Type B pancreatic cell (in vitro differentiated cells): Measurements from ENCODE around the gene MAP7D1. TPM values are rescaled to one million over a fixed set of nuclear protein-coding genes. Genes with fewer than 3 reads are reported as not detected.
"Not testable (repeated sequence)": the region's sequence is repeated elsewhere in the genome, so short reads cannot be mapped to it uniquely, and the experiment has no call there.

Experiments
- DNase-seq: peaks from one replicate; pipeline ENCODE4 v3.0.0; 2021; ENCODE audit warnings: mixed read lengths; ENCODE audit not compliant: unreplicated experiment; ENCODE audit errors: extremely low spot score
- H3K27ac Mint-ChIP-seq: 2 replicates; pipeline ENCODE4 v1.8.0; 2021; ENCODE audit warnings: mild to moderate bottlenecking, mixed read lengths
- H3K27me3 Mint-ChIP-seq: 2 replicates; pipeline ENCODE4 v1.8.0; 2021; ENCODE audit warnings: mixed read lengths
- H3K36me3 Mint-ChIP-seq: 2 replicates; pipeline ENCODE4 v1.8.0; 2021; ENCODE audit warnings: mixed read lengths
- H3K4me1 Mint-ChIP-seq: one replicate; pipeline ENCODE4 v1.8.0; 2021; ENCODE audit warnings: mixed read lengths; ENCODE audit not compliant: unreplicated experiment
- H3K4me3 Mint-ChIP-seq: 2 replicates; pipeline ENCODE4 v1.8.0; 2021; ENCODE audit warnings: mild to moderate bottlenecking, mixed read lengths
- H3K9me3 Mint-ChIP-seq: 2 replicates; pipeline ENCODE4 v1.8.0; 2021; ENCODE audit warnings: mixed read lengths
- total RNA-seq: library from RNA; stranded (reverse); gene quantifications from 2 replicates; pipeline ENCODE4 v1.2.1, GENCODE V29; 2021; ENCODE audit warnings: low replicate concordance
- TF ChIP-seq, protein P1 (sequence below): fragments of 200-600 bp; sonication (generic); conservative IDR thresholded peaks from 2 replicates; pipeline ENCODE4 v1.5.0; 2021; ENCODE audit warnings: antibody characterized with exemption, mild to moderate bottlenecking

The MAP7D1 gene
- total RNA-seq, 1 donor from 2014 or later, result 112 TPM

DNA sequence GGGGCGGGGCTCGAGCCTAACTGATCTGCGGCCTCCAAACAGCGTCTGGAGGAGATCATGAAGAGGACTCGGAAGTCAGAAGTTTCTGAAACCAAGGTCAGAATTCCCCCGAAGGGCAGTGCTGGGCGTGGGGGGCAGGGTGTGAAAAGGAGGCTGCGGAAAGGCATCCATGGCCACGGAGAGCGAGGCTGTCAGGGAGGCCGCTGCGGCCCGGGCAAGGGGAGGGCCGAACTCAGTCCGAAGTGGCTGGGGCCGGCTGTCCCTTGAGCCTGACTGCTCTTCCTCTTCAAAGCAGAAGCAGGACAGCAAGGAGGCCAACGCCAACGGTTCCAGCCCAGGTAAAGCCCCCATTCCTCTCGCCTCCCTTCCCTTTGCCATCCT is 23.2 kb downstream of the MAP7D1 start:
- Mint-ChIP-seq H3K9me3 (no peaks in the 10 kb centered on the region), H3K27me3 (no peaks in the 10 kb centered on the region), H3K36me3 (peaks cover 15% of the 10 kb centered on the region), H3K4me3 (no peak overlapping the region), H3K27ac (no peak overlapping the region), H3K4me1 (peaks cover 6% of the 10 kb centered on the region)
- TF ChIP-seq, protein P1, sequence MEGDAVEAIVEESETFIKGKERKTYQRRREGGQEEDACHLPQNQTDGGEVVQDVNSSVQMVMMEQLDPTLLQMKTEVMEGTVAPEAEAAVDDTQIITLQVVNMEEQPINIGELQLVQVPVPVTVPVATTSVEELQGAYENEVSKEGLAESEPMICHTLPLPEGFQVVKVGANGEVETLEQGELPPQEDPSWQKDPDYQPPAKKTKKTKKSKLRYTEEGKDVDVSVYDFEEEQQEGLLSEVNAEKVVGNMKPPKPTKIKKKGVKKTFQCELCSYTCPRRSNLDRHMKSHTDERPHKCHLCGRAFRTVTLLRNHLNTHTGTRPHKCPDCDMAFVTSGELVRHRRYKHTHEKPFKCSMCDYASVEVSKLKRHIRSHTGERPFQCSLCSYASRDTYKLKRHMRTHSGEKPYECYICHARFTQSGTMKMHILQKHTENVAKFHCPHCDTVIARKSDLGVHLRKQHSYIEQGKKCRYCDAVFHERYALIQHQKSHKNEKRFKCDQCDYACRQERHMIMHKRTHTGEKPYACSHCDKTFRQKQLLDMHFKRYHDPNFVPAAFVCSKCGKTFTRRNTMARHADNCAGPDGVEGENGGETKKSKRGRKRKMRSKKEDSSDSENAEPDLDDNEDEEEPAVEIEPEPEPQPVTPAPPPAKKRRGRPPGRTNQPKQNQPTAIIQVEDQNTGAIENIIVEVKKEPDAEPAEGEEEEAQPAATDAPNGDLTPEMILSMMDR, result no peak
- no peak for DNase-seq

DNA sequence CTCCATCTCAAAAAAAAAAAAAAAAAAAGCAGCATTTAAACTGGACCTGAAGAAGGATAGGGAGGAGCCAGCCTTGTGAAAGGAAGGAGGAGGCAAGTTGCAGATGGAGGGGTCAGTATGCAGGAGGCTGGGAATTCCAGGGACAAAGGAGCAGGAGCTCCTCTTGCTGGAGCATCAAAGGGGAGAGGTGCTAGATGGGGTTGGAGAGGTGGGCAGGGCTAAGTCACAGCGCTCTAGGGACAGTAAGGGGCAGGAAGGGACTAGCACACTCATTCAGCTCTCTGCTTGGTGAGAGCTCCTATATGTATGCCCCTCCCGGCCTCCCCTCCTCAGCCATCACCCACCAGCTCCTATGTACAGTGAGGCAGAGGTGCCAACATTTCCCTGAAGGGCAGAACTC is 26.8 kb downstream of the MAP7D1 start:
- no peak overlapping the region for H3K4me3 Mint-ChIP-seq
- H3K4me1 Mint-ChIP-seq, result peaks cover 6% of the 10 kb centered on the region
- peak overlapping the region; percentile 58 for H3K27ac Mint-ChIP-seq
- peaks cover 10% of the 10 kb centered on the region for H3K36me3 Mint-ChIP-seq
- DNase-seq, result no peak
- TF ChIP-seq, protein P1, result no peak
- no peaks in the 10 kb centered on the region for H3K27me3 Mint-ChIP-seq
- H3K9me3 Mint-ChIP-seq, result no peaks in the 10 kb centered on the region

DNA sequence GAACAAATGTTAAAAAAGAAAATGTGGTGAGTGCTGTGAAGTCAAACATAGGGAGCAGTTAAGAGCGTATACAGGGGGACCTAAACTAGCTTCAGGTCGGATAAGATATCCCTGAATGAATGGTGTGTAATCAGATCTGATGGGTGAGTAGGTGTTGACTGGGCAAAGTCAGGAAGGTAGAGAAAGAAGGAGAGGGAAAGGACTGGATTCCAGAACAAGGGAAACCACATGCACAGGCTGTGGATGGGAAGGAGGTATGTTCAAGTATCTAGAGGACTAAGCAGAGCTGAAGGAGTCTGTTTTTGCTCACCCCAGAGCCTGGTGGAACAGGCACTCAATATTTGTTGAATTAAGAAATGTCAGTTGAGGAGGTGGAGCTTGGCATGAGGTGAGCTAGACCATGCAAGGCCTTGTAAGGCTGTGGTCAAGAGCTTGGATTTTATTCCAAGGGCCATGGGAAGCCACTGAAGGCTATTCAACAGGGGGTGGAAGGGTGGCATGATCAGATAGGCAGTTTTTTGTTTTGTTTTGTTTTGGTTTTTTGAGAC is 27.4 kb downstream of the MAP7D1 start:
- no peaks in the 10 kb centered on the region for H3K27me3 Mint-ChIP-seq
- TF ChIP-seq, protein P1, result no peak
- no peak overlapping the region for H3K27ac Mint-ChIP-seq
- H3K4me3 Mint-ChIP-seq, result no peak overlapping the region
- peaks cover 10% of the 10 kb centered on the region for H3K4me1 Mint-ChIP-seq
- no peak for DNase-seq
- no peaks in the 10 kb centered on the region for H3K9me3 Mint-ChIP-seq
- H3K36me3 Mint-ChIP-seq, result peaks cover 10% of the 10 kb centered on the region

DNA sequence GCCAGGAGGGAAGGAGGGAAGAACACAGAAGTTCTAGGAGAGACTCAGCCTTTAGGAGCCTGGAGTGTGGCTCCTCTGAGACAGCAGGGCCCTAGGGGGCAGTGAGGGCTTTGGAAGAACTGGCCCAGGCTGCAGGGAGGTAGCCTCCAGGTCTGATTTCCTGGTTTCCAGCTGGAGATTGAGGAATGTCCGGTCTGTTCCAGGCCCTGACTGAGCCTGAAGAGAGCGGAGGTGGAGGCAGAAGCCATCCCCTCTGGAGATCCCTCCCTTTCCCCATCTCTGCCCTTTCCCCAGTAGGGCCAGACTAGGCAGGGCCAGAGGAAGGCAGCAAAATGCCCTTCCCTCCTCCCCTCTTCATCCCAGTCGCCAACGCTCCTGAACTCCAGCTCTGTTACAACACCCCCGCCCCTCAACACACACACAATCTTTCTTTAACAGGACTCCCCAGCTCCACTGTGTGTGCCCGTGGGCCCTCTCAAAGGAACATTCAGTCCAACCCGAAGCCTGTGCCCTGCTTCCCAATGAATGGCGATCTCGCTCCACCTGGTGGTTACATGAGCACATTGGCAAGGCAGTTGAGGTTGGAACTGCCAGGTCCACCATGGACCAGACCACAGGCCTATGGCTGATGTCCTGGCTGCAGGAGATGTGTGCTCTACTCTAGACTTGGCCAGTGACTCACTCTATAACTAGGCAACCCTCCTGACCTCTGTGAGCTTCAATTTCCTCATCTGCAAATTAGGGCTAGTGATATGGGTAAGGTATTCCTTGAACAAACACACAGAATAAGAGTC is 32.0 kb downstream of the MAP7D1 start:
- TF ChIP-seq, protein P1, result peak; percentile 89
- no peaks in the 10 kb centered on the region for H3K27me3 Mint-ChIP-seq
- DNase-seq, result peak; percentile 80
- peak overlapping the region; percentile 70 for H3K27ac Mint-ChIP-seq
- peaks cover 5% of the 10 kb centered on the region for H3K36me3 Mint-ChIP-seq
- H3K4me1 Mint-ChIP-seq, result peaks cover 10% of the 10 kb centered on the region
- H3K4me3 Mint-ChIP-seq, result peak overlapping the region; percentile 5
- no peaks in the 10 kb centered on the region for H3K9me3 Mint-ChIP-seq

DNA sequence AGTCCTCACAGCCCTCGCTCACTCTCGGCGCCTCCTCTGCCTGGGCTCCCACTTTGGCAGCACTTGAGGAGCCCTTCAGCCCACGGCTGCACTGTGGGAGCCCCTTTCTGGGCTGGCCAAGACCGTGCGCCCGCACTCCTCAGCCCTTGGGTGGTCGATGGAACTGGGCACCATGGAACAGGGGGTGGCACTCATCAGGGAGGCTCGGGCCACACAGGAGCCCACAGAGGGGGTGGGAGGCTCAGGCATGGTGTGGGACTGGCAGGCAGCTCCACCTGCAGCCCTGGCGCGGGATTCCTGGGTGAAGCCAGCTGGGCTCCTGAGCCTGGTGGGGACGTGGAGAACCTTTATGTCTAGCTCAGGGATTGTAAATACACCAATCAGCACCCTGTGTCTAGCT is 40.8 kb downstream of the MAP7D1 start:
- H3K4me3 Mint-ChIP-seq, DNase-seq, H3K27ac Mint-ChIP-seq, H3K27me3 Mint-ChIP-seq, H3K9me3 Mint-ChIP-seq, H3K36me3 Mint-ChIP-seq, H3K4me1 Mint-ChIP-seq: not testable (repeated sequence)

DNA sequence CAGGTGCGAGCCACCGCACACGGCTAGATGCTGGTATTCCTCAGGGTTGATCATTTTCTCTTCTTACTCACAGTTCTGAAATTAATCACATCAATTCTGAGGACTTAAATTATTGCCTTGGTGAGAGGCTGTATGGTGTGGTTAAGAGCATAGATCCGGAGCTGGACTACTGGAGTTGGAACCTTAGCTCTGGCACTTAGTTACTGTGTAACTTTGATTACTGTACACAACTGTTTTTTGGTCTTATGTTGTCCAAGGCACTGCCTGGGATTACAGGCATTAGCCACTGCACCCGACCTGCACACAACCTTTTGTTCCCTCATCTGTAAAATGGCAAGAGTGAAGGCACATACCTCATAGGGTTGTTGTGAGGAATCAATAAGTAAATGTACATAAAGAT is 42.7 kb downstream of the MAP7D1 start:
- H3K27ac Mint-ChIP-seq, result no peak overlapping the region
- no peak overlapping the region for H3K4me3 Mint-ChIP-seq
- no peaks in the 10 kb centered on the region for H3K27me3 Mint-ChIP-seq
- TF ChIP-seq, protein P1, result no peak
- no peaks in the 10 kb centered on the region for H3K36me3 Mint-ChIP-seq
- DNase-seq, result no peak
- no peaks in the 10 kb centered on the region for H3K9me3 Mint-ChIP-seq
- H3K4me1 Mint-ChIP-seq, result peaks cover 2% of the 10 kb centered on the region
